Fibroblast of lung (primary cell): ENCODE data around the gene DHX15.

Experiments used
- EZH2 ChIP-seq: IDR thresholded peaks from 2 replicates; pipeline ENCODE4 v1.5.1; 2012; ENCODE audit warnings: low read length, control low read depth, mild to moderate bottlenecking; ENCODE audit errors: missing control alignments
- TF ChIP-seq, protein P1 (sequence below), 2 donors: IDR thresholded peaks in 1 of 2; conservative IDR thresholded peaks in 1 of 2; 1 replicate in 1 of 2; 2 replicates in 1 of 2; pipeline ENCODE4 v1.5.1; 2011 to 2012; ENCODE audit warnings: low read length in 2 of 2, control low read depth in 1 of 2, inconsistent platforms in 1 of 2, low read depth in 1 of 2, mild to moderate bottlenecking in 1 of 2

GRCh38 chr4:24557026-24558025 is 27.0 kb downstream of the DHX15 start:
- TF ChIP-seq, protein P1, sequence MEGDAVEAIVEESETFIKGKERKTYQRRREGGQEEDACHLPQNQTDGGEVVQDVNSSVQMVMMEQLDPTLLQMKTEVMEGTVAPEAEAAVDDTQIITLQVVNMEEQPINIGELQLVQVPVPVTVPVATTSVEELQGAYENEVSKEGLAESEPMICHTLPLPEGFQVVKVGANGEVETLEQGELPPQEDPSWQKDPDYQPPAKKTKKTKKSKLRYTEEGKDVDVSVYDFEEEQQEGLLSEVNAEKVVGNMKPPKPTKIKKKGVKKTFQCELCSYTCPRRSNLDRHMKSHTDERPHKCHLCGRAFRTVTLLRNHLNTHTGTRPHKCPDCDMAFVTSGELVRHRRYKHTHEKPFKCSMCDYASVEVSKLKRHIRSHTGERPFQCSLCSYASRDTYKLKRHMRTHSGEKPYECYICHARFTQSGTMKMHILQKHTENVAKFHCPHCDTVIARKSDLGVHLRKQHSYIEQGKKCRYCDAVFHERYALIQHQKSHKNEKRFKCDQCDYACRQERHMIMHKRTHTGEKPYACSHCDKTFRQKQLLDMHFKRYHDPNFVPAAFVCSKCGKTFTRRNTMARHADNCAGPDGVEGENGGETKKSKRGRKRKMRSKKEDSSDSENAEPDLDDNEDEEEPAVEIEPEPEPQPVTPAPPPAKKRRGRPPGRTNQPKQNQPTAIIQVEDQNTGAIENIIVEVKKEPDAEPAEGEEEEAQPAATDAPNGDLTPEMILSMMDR (conservative IDR thresholded peaks at IDR 0.05 in 1 of 2, IDR thresholded peaks at IDR 0.05 in 1 of 2; ENCODE audit: low read depth in 1 of 2, low read length in 2 of 2): no peak
- no peak for TF ChIP-seq EZH2
